WTC11 (cell line): ENCODE data around the gene SNAP25. TPM values are rescaled to one million over a fixed set of nuclear protein-coding genes. Genes with fewer than 3 reads are reported as not detected.

ENCODE experiments used
- ATAC-seq: fragments of 200-7000 bp; cut with Tn5 transposase; 2 replicates; pipeline ENCODE4 v1.10.0; 2021; ENCODE audit warnings: mild to moderate bottlenecking, moderate library complexity
- CTCF ChIA-PET: fragments of 300-600 bp; sonication (Branson Sonifier 250); formaldehyde crosslinking; loops from one replicate; lab custom pipeline; 2021; ENCODE audit warnings: antibody characterized with exemption; lab: Charles Lee
- POLR2A ChIA-PET: fragments of 350-600 bp; sonication (Branson Sonifier 250); formaldehyde crosslinking; loops from one replicate; lab custom pipeline; 2021; ENCODE audit warnings: antibody characterized with exemption; lab: Charles Lee
- DNase-seq: peaks from one replicate; pipeline ENCODE4 v3.0.0; 2021; ENCODE audit warnings: low spot score
- H3K27ac Mint-ChIP-seq: 2 replicates; pipeline ENCODE4 v1.8.0; 2021; ENCODE audit warnings: mixed read lengths
- H3K27me3 Mint-ChIP-seq: 2 replicates; pipeline ENCODE4 v1.8.0; 2021; ENCODE audit warnings: low read depth, mild to moderate bottlenecking, moderate library complexity, mixed read lengths
- H3K36me3 Mint-ChIP-seq: 2 replicates; pipeline ENCODE4 v1.8.0; 2021; ENCODE audit warnings: mixed read lengths
- H3K4me1 Mint-ChIP-seq: 2 replicates; pipeline ENCODE4 v1.8.0; 2022; ENCODE audit warnings: mixed read lengths
- H3K4me3 Mint-ChIP-seq: 2 replicates; pipeline ENCODE4 v1.8.0; 2021; ENCODE audit warnings: mild to moderate bottlenecking, moderate library complexity, mixed read lengths
- H3K9me3 Mint-ChIP-seq: 2 replicates; pipeline ENCODE4 v1.8.0; 2021; ENCODE audit warnings: mixed read lengths
- ATF2 ChIP-seq: sonication (generic); formaldehyde crosslinking; IDR thresholded peaks from 2 replicates; pipeline ENCODE4 v1.8.1; 2022; ENCODE audit warnings: low read depth, missing genetic modification reagents, borderline replicate concordance
- ATF6 ChIP-seq: sonication (generic); formaldehyde crosslinking; IDR thresholded peaks from 2 replicates; pipeline ENCODE4 v1.8.1; 2023; ENCODE audit warnings: mild to moderate bottlenecking, missing genetic modification reagents
- EMX1 ChIP-seq: fragments of 250-450 bp; sonication (Bioruptor Pico); IDR thresholded peaks from 2 replicates; pipeline ENCODE4 v1.8.0; 2021; ENCODE audit warnings: mild to moderate bottlenecking
- ERG ChIP-seq: fragments of 250-450 bp; sonication (Bioruptor Pico); IDR thresholded peaks from 2 replicates; pipeline ENCODE4 v1.8.0; 2021; ENCODE audit warnings: mild to moderate bottlenecking
- ETV6 ChIP-seq: sonication (generic); formaldehyde crosslinking; IDR thresholded peaks from 2 replicates; pipeline ENCODE4 v1.8.1; 2022; ENCODE audit warnings: mild to moderate bottlenecking, missing genetic modification reagents
- GABPB1 ChIP-seq: sonication (generic); formaldehyde crosslinking; IDR thresholded peaks from 2 replicates; pipeline ENCODE4 v1.8.1; 2023; ENCODE audit warnings: mild to moderate bottlenecking, missing genetic modification reagents
- GRHL2 ChIP-seq: fragments of 250-450 bp; sonication (Bioruptor Pico); IDR thresholded peaks from 2 replicates; pipeline ENCODE4 v1.8.0; 2022; ENCODE audit warnings: mild to moderate bottlenecking, moderate library complexity; ENCODE audit not compliant: insufficient replicate concordance, severe bottlenecking
- HMGXB4 ChIP-seq: sonication (generic); formaldehyde crosslinking; IDR thresholded peaks from 2 replicates; pipeline ENCODE4 v1.8.1; 2023; ENCODE audit warnings: mild to moderate bottlenecking, moderate library complexity, missing genetic modification reagents
- JUN ChIP-seq: sonication (generic); formaldehyde crosslinking; IDR thresholded peaks from 2 replicates; pipeline ENCODE4 v1.8.0; 2023; ENCODE audit warnings: mild to moderate bottlenecking, missing genetic modification reagents
- MYBL2 ChIP-seq: sonication (generic); formaldehyde crosslinking; IDR thresholded peaks from 2 replicates; pipeline ENCODE4 v1.8.1; 2023; ENCODE audit warnings: mild to moderate bottlenecking, moderate library complexity, missing genetic modification reagents
- NFE2L1 ChIP-seq: sonication (generic); formaldehyde crosslinking; IDR thresholded peaks from 2 replicates; pipeline ENCODE4 v1.8.1; 2023; ENCODE audit warnings: missing genetic modification reagents
- NFYB ChIP-seq: sonication (generic); formaldehyde crosslinking; conservative IDR thresholded peaks from 2 replicates; pipeline ENCODE4 v1.8.0; 2022; ENCODE audit warnings: low read depth, missing genetic modification reagents
- NR1H2 ChIP-seq: sonication (generic); formaldehyde crosslinking; IDR thresholded peaks from 2 replicates; pipeline ENCODE4 v1.9.0; 2021; ENCODE audit warnings: mild to moderate bottlenecking, moderate library complexity, missing genetic modification reagents
- OVOL2 ChIP-seq: fragments of 250-450 bp; sonication (Bioruptor Pico); IDR thresholded peaks from 2 replicates; pipeline ENCODE4 v1.9.0; 2021; ENCODE audit warnings: mild to moderate bottlenecking, borderline replicate concordance
- STAT6 ChIP-seq: sonication (generic); formaldehyde crosslinking; conservative IDR thresholded peaks from 2 replicates; pipeline ENCODE4 v1.8.1; 2023; ENCODE audit warnings: mild to moderate bottlenecking, low read depth, missing genetic modification reagents, moderate library complexity
- TEAD4 ChIP-seq: sonication (generic); formaldehyde crosslinking; IDR thresholded peaks from 2 replicates; pipeline ENCODE4 v1.8.0; 2022; ENCODE audit warnings: mild to moderate bottlenecking, missing genetic modification reagents
- USF1 ChIP-seq: sonication (generic); formaldehyde crosslinking; IDR thresholded peaks from 2 replicates; pipeline ENCODE4 v1.8.0; 2022; ENCODE audit warnings: mild to moderate bottlenecking, missing genetic modification reagents
- ZMAT4 ChIP-seq: fragments of 250-450 bp; sonication (Bioruptor Pico); IDR thresholded peaks from 2 replicates; pipeline ENCODE4 v1.9.0; 2021; ENCODE audit warnings: mild to moderate bottlenecking
- ZNF219 ChIP-seq: sonication (generic); formaldehyde crosslinking; IDR thresholded peaks from 2 replicates; pipeline ENCODE4 v1.8.0; 2023; ENCODE audit warnings: missing genetic modification reagents, mild to moderate bottlenecking, borderline replicate concordance
- ZNF416 ChIP-seq: fragments of 250-450 bp; sonication (Bioruptor Pico); IDR thresholded peaks from 2 replicates; pipeline ENCODE4 v1.9.0; 2021; ENCODE audit warnings: mild to moderate bottlenecking, inconsistent platforms
- ZNF532 ChIP-seq: fragments of 250-450 bp; sonication (Bioruptor Pico); IDR thresholded peaks from 2 replicates; pipeline ENCODE4 v1.9.0; 2021; ENCODE audit warnings: mild to moderate bottlenecking, borderline replicate concordance
- total RNA-seq: library from RNA; stranded (reverse); gene quantifications from 3 replicates; pipeline ENCODE4 v1.2.3, GENCODE V29; 2021

SNAP25 gene
- total RNA-seq, 1 experiment from 2014 or later: 0.72 TPM

- no peak for ATAC-seq
- Mint-ChIP-seq H3K4me1 (peaks cover 23% of the 10 kb centered on the region), H3K9me3 (peaks cover 25% of the 10 kb centered on the region), H3K4me3 (no peak overlapping the region), H3K27ac (no peak overlapping the region), H3K27me3 (peaks cover 2% of the 10 kb centered on the region), H3K36me3 (peaks cover 16% of the 10 kb centered on the region)
- no peak for TF ChIP-seq JUN
- no peak for TF ChIP-seq ETV6 (CRISPR knock-in tag)
- no peak for DNase-seq
- ChIA-PET CTCF (interaction anchor here (1.2 to 1.5 kb wide), 2 partner anchors 8 kb away, joined by 3 read pairs; no protein-coding TSS in a partner anchor), POLR2A (no interaction called here)
Measured at GRCh38 chr20:10315138-10315537, 96.5 kb downstream of the SNAP25 start.

- CTCF ChIA-PET: no interaction called here
- ATAC-seq (no peak), DNase-seq (no peak)
- no peak overlapping the region for H3K4me3 Mint-ChIP-seq
- POLR2A ChIA-PET: interaction anchor here (0.6 kb wide), 1 partner anchor 129 kb away, joined by 3 read pairs; no protein-coding TSS in a partner anchor
- peaks cover 16% of the 10 kb centered on the region for H3K36me3 Mint-ChIP-seq
- H3K27me3 Mint-ChIP-seq: no peaks in the 10 kb centered on the region
- peaks cover 25% of the 10 kb centered on the region for H3K4me1 Mint-ChIP-seq
- peaks cover 27% of the 10 kb centered on the region for H3K9me3 Mint-ChIP-seq
- TF ChIP-seq ATF2 (CRISPR knock-in tag) (no peak), GABPB1 (CRISPR knock-in tag) (no peak), NFE2L1 (CRISPR knock-in tag) (no peak), TEAD4 (CRISPR knock-in tag) (no peak), OVOL2 (no peak), NR1H2 (no peak), ERG (CRISPR knock-in tag) (no peak), ZNF532 (CRISPR knock-in tag) (no peak), HMGXB4 (CRISPR knock-in tag) (no peak), ZNF219 (CRISPR knock-in tag) (no peak), GRHL2 (CRISPR knock-in tag) (no peak), ETV6 (CRISPR knock-in tag) (no peak), NFYB (CRISPR knock-in tag) (no peak), MYBL2 (CRISPR knock-in tag) (no peak), ZNF416 (no peak), EMX1 (no peak), ATF6 (no peak), USF1 (CRISPR knock-in tag) (no peak), STAT6 (no peak), ZMAT4 (no peak)
- H3K27ac Mint-ChIP-seq: no peak overlapping the region
Measured at GRCh38 chr20:10316582-10316981, 98.0 kb downstream of the SNAP25 start.
